Pancreas (tissue), 10 donors: ENCODE data around the gene PNPLA6. TPM values are rescaled to one million over a fixed set of nuclear protein-coding genes. Genes with fewer than 3 reads are reported as not detected.

Experiments
- ATAC-seq, 4 donors: fragments of 200-7000 bp; cut with Tn5 transposase; one replicate each; pipeline versions ENCODE4 v1.8.0 to v1.9.1; 2020; ENCODE audit warnings: mild to moderate bottlenecking in 4 of 4, moderate library complexity in 4 of 4
- DNase-seq, 6 donors: peaks; one replicate each; pipeline ENCODE4 v3.0.0-alpha.2; 2020
- FAIRE-seq: peaks from 2 replicates; lab custom pipeline; 2012; peaks lifted over from hg19 to GRCh38; lab: Jason Lieb, UNC
- H3K27ac ChIP-seq, 4 donors: fragments of 200-600 bp; sonication (generic); 1 replicate in 3 of 4; 2 replicates in 1 of 4; pipeline versions ENCODE4 v1.5.0 to v1.8.0; 2020
- H3K27me3 ChIP-seq, 4 donors: fragments of 200-600 bp; one replicate each; pipeline ENCODE4 v1.8.0; 2021
- H3K36me3 ChIP-seq, 3 donors: fragments of 200-600 bp; sonication (generic) in 1 of 3; one replicate each; pipeline versions ENCODE4 v1.5.0 to v1.8.0; 2020 to 2021
- H3K4me1 ChIP-seq, 3 donors: fragments of 200-600 bp; one replicate each; pipeline ENCODE4 v1.8.0; 2021
- H3K4me3 ChIP-seq, 4 donors: fragments of 200-600 bp; sonication (generic) in 2 of 4; one replicate each; pipeline versions ENCODE4 v1.5.0 to v1.8.0; 2020 to 2021
- H3K9me3 ChIP-seq, 4 donors: fragments of 200-600 bp; one replicate each; pipeline ENCODE4 v1.8.0; 2021
- CTCF ChIP-seq, 4 donors: fragments of 200-600 bp; sonication (generic) in 3 of 4; IDR thresholded peaks; one replicate each; pipeline versions ENCODE4 v1.5.0 to v1.8.0; 2021; ENCODE audit warnings: antibody characterized with exemption in 4 of 4
- WGBS, 2 donors: extraction: QIAGEN DNeasy Blood & Tissue Kit; methylation state at CpG; one replicate each; pipeline ENCODE4 v1.1.7; 2013; 5-methylcytosine and 5-hydroxymethylcytosine counted together
- intact Hi-C, 3 donors: fragments of 100-400 bp; cut with DNase I; formaldehyde crosslinking; loops; one replicate each; pipeline versions ENCODE4 v1.11.1 to v1.14.2; 2022
- polyA plus RNA-seq, 2 donors: library from polyadenylated mRNA; stranded (reverse); fragments of 200-250 nt; gene quantifications; one replicate each; pipeline ENCODE4 v1.2.3, GENCODE V29; 2013
- total RNA-seq, 6 donors: library from RNA; stranded (reverse); fragmentation: NEBNext Ultra II Directional in 4 of 6; extraction: Animal tissue kit (Norgen Biotek cat#: 25700) in 4 of 6; gene quantifications; one replicate each; pipeline versions ENCODE4 v1.2.1 to v1.2.4, GENCODE V29; 2021 to 2023
- donor health status: healthy with polysubstance abuse.
- donor health status: DM: no; HTN: no; CAD: no; lungs with moderate emphysema.
- donor health status: DM: no; HTN: no; CAD: no.
- donor health status: control.
- donor health status: control.
- donor health status: Bipolar disorder and iron deficiency.
- donor health status: DM: yes; HTN: yes; CAD: no.
- donor health status: DM: no; HTN: no; CAD: no.
- donor health status: DM: no; HTN: no; CAD: no.
- donor health status: DM: yes; HTN: yes; CAD: no.

Gene PNPLA6
- total and polyA plus RNA-seq, 8 donors: 25.4 to 86.2 (median 34.1) TPM

DNA sequence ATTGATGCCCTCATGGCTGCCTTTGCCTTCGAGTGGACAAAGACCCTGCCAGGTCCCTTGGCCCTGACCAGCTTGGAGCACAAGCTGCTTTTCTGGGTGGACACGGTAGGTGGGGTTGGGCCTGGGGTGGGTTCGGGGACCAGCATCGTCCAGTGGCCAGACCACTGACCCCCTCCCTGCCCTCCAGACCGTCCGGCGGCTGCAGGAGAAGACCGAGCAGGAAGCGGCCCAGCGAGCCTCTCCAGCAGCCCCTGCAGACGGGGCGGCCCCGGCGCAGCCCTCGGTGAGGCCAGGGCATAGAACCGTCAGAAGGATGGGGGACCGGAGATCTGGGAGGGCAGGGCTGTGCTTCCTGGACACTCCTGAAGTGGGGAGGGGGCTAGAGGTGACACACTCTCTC is 70.8 kb downstream of the PNPLA6 start:
- no peak for TF ChIP-seq CTCF (IDR thresholded peaks at IDR 0.05)
- WGBS, 2 donors: 90 to 92% methylated on average over 17 of the region's 17 CpGs
- H3K4me3 ChIP-seq: no peak overlapping the region
- ATAC-seq (no peak), FAIRE-seq (no peak), DNase-seq (peak in 2 of 6 donors; percentile 17 to 64)
- H3K27me3 ChIP-seq: no peaks in the 10 kb centered on the region
- H3K4me1 ChIP-seq: peaks cover 0 to 8% (median 5%) of the 10 kb centered on the region in 3 donors
- no peak overlapping the region for H3K27ac ChIP-seq
- no peaks in the 10 kb centered on the region for H3K9me3 ChIP-seq
- intact Hi-C loops: no loop called here
- peaks cover 0 to 29% (median 0%) of the 10 kb centered on the region in 3 donors for H3K36me3 ChIP-seq

- no peak overlapping the region for H3K27ac ChIP-seq
- no peaks in the 10 kb centered on the region for H3K9me3 ChIP-seq
- intact Hi-C loops: no loop called here
- WGBS, 2 donors: 92 to 94% methylated on average over 9 to 10 of the region's 10 CpGs
- no peak for FAIRE-seq
- H3K36me3 ChIP-seq: peaks cover 0 to 39% (median 0%) of the 10 kb centered on the region in 3 donors
- H3K4me1 ChIP-seq: peaks cover 0 to 4% (median under 1%) of the 10 kb centered on the region in 3 donors
- DNase-seq: peak in 2 of 6 donors; percentile 2 to 49
- H3K27me3 ChIP-seq: no peaks in the 10 kb centered on the region
- no peak for ATAC-seq
- no peak overlapping the region for H3K4me3 ChIP-seq
- TF ChIP-seq CTCF (IDR thresholded peaks at IDR 0.05): no peak
Observed at GRCh38 chr19:7607212-7607873, 71.8 kb downstream of the PNPLA6 start.

- intact Hi-C loops: no loop called here
- peaks cover 0 to 43% (median 0%) of the 10 kb centered on the region in 3 donors for H3K36me3 ChIP-seq
- 94 to 95% methylated on average over 23 to 25 of the region's 25 CpGs for WGBS, 2 donors
- H3K4me3 ChIP-seq: no peak overlapping the region
- no peak for TF ChIP-seq CTCF (IDR thresholded peaks at IDR 0.05)
- no peak overlapping the region for H3K27ac ChIP-seq
- H3K9me3 ChIP-seq: no peaks in the 10 kb centered on the region
- peaks cover 0 to 1% (median 0%) of the 10 kb centered on the region in 3 donors for H3K4me1 ChIP-seq
- no peaks in the 10 kb centered on the region for H3K27me3 ChIP-seq
- DNase-seq: peak in 3 of 6 donors; percentile 1 to 81 (median 12)
- no peak for ATAC-seq
- FAIRE-seq: no peak
Observed at GRCh38 chr19:7607874-7608560, 72.5 kb downstream of the PNPLA6 start.

DNA sequence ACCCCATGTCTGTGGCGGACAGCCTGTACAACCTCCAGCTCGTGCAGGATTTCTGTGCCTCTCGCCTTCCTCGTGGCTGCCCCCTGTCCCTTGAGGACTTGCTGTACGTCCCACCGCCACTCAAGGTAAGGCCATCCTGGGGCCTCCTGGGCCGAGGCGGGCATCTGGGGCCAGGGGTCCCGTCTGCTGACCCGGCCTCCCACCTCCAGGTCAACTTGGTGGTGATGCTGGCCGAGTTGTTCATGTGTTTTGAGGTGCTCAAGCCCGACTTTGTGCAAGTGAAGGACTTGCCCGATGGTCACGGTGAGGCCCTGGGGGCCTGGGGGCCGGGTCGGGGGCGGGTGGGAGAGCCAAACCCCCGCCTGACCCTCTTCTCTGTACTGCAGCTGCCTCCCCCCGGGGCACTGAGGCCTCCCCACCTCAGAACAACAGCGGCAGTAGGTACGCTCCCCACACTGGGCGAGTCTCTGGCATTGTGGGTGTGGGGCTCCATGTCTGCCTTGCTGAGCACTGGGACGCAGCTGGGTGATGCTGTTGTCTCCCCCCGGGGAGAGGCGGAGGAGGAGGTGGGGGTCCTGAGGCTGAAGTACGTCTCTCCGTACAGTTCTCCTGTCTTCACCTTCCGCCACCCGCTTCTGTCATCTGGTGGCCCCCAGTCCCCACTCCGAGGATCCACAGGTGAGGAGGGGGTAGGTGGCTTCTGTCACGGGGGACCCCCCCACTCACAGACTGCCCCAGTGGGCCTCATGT is 75.1 kb downstream of the PNPLA6 start:
- H3K36me3 ChIP-seq: peaks cover 0 to 43% (median 0%) of the 10 kb centered on the region in 3 donors

More for the DNA sequence above, 75.1 kb downstream of the PNPLA6 start:
- Histone ChIP-seq H3K4me1 (no peaks in the 10 kb centered on the region), H3K27ac (no peak overlapping the region), H3K4me3 (no peak overlapping the region), H3K9me3 (no peaks in the 10 kb centered on the region), H3K27me3 (no peaks in the 10 kb centered on the region)
- 90 to 93% methylated on average over 29 to 31 of the region's 31 CpGs for WGBS, 2 donors
- FAIRE-seq (no peak), ATAC-seq (no peak), DNase-seq (peak in 1 of 6 donors; percentile 67)
- no peak for TF ChIP-seq CTCF (IDR thresholded peaks at IDR 0.05)
- intact Hi-C loops: no loop called here

Other genes starting within 250 kb of the PNPLA6 start
- gene INSR, start 241.3 kb upstream of the PNPLA6 start, total RNA-seq: 100 to 1,000 TPM in 5 of 6 donors, 10 to 100 TPM in 1; 90.5 to 205 (median 129) TPM
- 10 to 100 TPM; 45.1 to 48.7 TPM for gene INSR, start 241.3 kb upstream of the PNPLA6 start, polyA plus RNA-seq
- gene ARHGEF18, start 186.8 kb upstream of the PNPLA6 start, total RNA-seq: 10 to 100 TPM; 17.7 to 45.4 (median 22.4) TPM
- 10 to 100 TPM; 17.1 to 26.6 TPM for gene ARHGEF18, start 186.8 kb upstream of the PNPLA6 start, polyA plus RNA-seq
- gene PEX11G, start 46.7 kb upstream of the PNPLA6 start, total RNA-seq: 1 to 10 TPM; 1.5 to 3.2 (median 2.2) TPM
- gene PEX11G, start 46.7 kb upstream of the PNPLA6 start, polyA plus RNA-seq: 1 to 10 TPM; 5.9 to 6.8 TPM
- 10 to 100 TPM; 22.6 to 33.9 (median 23.3) TPM for gene ZNF358, start 19.6 kb upstream of the PNPLA6 start, total RNA-seq
- gene ZNF358, start 19.6 kb upstream of the PNPLA6 start, polyA plus RNA-seq: 10 to 100 TPM; 35.5 to 68.8 TPM
- 10 to 100 TPM in 2 of 6 donors, 1 to 10 TPM in 4; 6.9 to 16.8 (median 9.3) TPM for gene MCOLN1, start 13.1 kb upstream of the PNPLA6 start, total RNA-seq
- gene MCOLN1, start 13.1 kb upstream of the PNPLA6 start, polyA plus RNA-seq: 10 to 100 TPM; 33.5 to 35.4 TPM
- gene CAMSAP3, start 60.1 kb downstream of the PNPLA6 start, total RNA-seq: 10 to 100 TPM; 12.1 to 25.5 (median 20.6) TPM
- 10 to 100 TPM; 52.6 to 64.5 TPM for gene CAMSAP3, start 60.1 kb downstream of the PNPLA6 start, polyA plus RNA-seq
- gene XAB2, start 93.8 kb downstream of the PNPLA6 start, total RNA-seq: 10 to 100 TPM; 16.8 to 27.9 (median 22.5) TPM
- gene XAB2, start 93.8 kb downstream of the PNPLA6 start, polyA plus RNA-seq: 10 to 100 TPM; 63.7 to 71.5 TPM
- gene PET100, start 94.1 kb downstream of the PNPLA6 start, total RNA-seq: 10 to 100 TPM; 31.6 to 56.6 (median 47.3) TPM
- gene PET100, start 94.1 kb downstream of the PNPLA6 start, polyA plus RNA-seq: 10 to 100 TPM; 91.0 to 95.6 TPM
- 1 to 10 TPM; 1.1 to 3.7 (median 1.8) TPM for gene PCP2, start 98.0 kb downstream of the PNPLA6 start, total RNA-seq
- gene PCP2, start 98.0 kb downstream of the PNPLA6 start, polyA plus RNA-seq: 10 to 100 TPM in 1 of 2 donors, 1 to 10 TPM in 1; 8.8 to 35.6 TPM
- gene STXBP2, start 101.4 kb downstream of the PNPLA6 start, total RNA-seq: 100 to 1,000 TPM in 1 of 6 donors, 10 to 100 TPM in 5; 45.6 to 104 (median 73.4) TPM
- gene STXBP2, start 101.4 kb downstream of the PNPLA6 start, polyA plus RNA-seq: 100 to 1,000 TPM; 143 to 216 TPM
- not detected for gene RETN, start 133.3 kb downstream of the PNPLA6 start, total RNA-seq
- gene RETN, start 133.3 kb downstream of the PNPLA6 start, polyA plus RNA-seq: 1 to 10 TPM; 2.2 to 5.9 TPM
- gene MCEMP1, start 141.4 kb downstream of the PNPLA6 start, total RNA-seq: 1 to 10 TPM in 1 of 6 donors, under 1 TPM in 3, not detected in 2; 0.16 to 1.5 (median 0.67) TPM
- gene MCEMP1, start 141.4 kb downstream of the PNPLA6 start, polyA plus RNA-seq: under 1 TPM; 0.19 to 0.28 TPM
- gene TRAPPC5, start 145.1 kb downstream of the PNPLA6 start, total RNA-seq: 10 to 100 TPM; 26.7 to 49.8 (median 38.3) TPM
- gene TRAPPC5, start 145.1 kb downstream of the PNPLA6 start, polyA plus RNA-seq: 10 to 100 TPM; 53.0 to 89.9 TPM
- gene FCER2, start 166.4 kb downstream of the PNPLA6 start, total RNA-seq: under 1 TPM in 2 of 6 donors, not detected in 4; 0.19 to 0.51 TPM
- gene FCER2, start 166.4 kb downstream of the PNPLA6 start, polyA plus RNA-seq: under 1 TPM in 1 of 2 donors, not detected in 1; 0.08 TPM
- gene CLEC4G, start 196.4 kb downstream of the PNPLA6 start, total RNA-seq: 1 to 10 TPM in 1 of 6 donors, under 1 TPM in 2, not detected in 3; 0.16 to 1.1 (median 0.90) TPM
- under 1 TPM; 0.09 to 0.68 TPM for gene CLEC4G, start 196.4 kb downstream of the PNPLA6 start, polyA plus RNA-seq
- 1 to 10 TPM in 3 of 6 donors, under 1 TPM in 3; 0.23 to 7.0 (median 1.5) TPM for gene CD209, start 211.8 kb downstream of the PNPLA6 start, total RNA-seq
- gene CD209, start 211.8 kb downstream of the PNPLA6 start, polyA plus RNA-seq: under 1 TPM; 0.19 to 0.49 TPM
- gene CLEC4M, start 227.5 kb downstream of the PNPLA6 start, total RNA-seq: not detected
- not detected for gene CLEC4M, start 227.5 kb downstream of the PNPLA6 start, polyA plus RNA-seq